Measurements from ENCODE around the gene SPATA13. TPM values are rescaled to one million over a fixed set of nuclear protein-coding genes. Genes with fewer than 3 reads are reported as not detected.
"Not testable (repeated sequence)": the region's sequence is repeated elsewhere in the genome, so short reads cannot be mapped to it uniquely, and the experiment has no call there.

The SPATA13 gene
- total RNA-seq, 6 experiments from 2014 or later = 7.0 to 9.2 (median 8.4) TPM

- no peak for DNase-seq
- H3K9me3 Mint-ChIP-seq = no peaks in the 10 kb centered on the region
- no peak for TF ChIP-seq CTCF (IDR thresholded peaks at IDR 0.05)
- no peak overlapping the region for H3K27ac Mint-ChIP-seq
- no peak overlapping the region for H3K4me3 Mint-ChIP-seq
- H3K27me3 Mint-ChIP-seq (ENCODE audit: insufficient read depth) = peaks cover 23% of the 10 kb centered on the region
- H3K4me1 Mint-ChIP-seq (ENCODE audit: low read depth) = no peaks in the 10 kb centered on the region
- no peaks in the 10 kb centered on the region for H3K36me3 Mint-ChIP-seq (ENCODE audit: low read depth)
Observed at GRCh38 chr13:24323036-24323738, 162.7 kb downstream of the SPATA13 start.

- H3K27ac Mint-ChIP-seq = no peak overlapping the region
- DNase-seq = no peak
- TF ChIP-seq CTCF (IDR thresholded peaks at IDR 0.05) = no peak
- no peak overlapping the region for H3K4me3 Mint-ChIP-seq
- H3K27me3 Mint-ChIP-seq (ENCODE audit: insufficient read depth) = peaks cover 25% of the 10 kb centered on the region
- no peaks in the 10 kb centered on the region for H3K9me3 Mint-ChIP-seq
- H3K4me1 Mint-ChIP-seq (ENCODE audit: low read depth) = no peaks in the 10 kb centered on the region
- H3K36me3 Mint-ChIP-seq (ENCODE audit: low read depth) = no peaks in the 10 kb centered on the region
Observed at GRCh38 chr13:24323739-24324075, 163.2 kb downstream of the SPATA13 start.

- H3K4me3 Mint-ChIP-seq; H3K27ac Mint-ChIP-seq; DNase-seq; H3K4me1 Mint-ChIP-seq (ENCODE audit: low read depth); H3K9me3 Mint-ChIP-seq; H3K36me3 Mint-ChIP-seq (ENCODE audit: low read depth): not testable (repeated sequence)
- peaks cover 16% of the 10 kb centered on the region for H3K27me3 Mint-ChIP-seq (ENCODE audit: insufficient read depth)
Observed at GRCh38 chr13:24327598-24327997, 167.1 kb downstream of the SPATA13 start.

GRCh38 chr13:24328145-24328544 lies 167.6 kb downstream of the SPATA13 start:
- Mint-ChIP-seq H3K27me3 (ENCODE audit: insufficient read depth) (peaks cover 14% of the 10 kb centered on the region), H3K4me1 (ENCODE audit: low read depth) (no peaks in the 10 kb centered on the region), H3K36me3 (ENCODE audit: low read depth) (no peaks in the 10 kb centered on the region), H3K27ac (no peak overlapping the region), H3K4me3 (no peak overlapping the region), H3K9me3 (no peaks in the 10 kb centered on the region)
- no peak for TF ChIP-seq CTCF (IDR thresholded peaks at IDR 0.05)
- DNase-seq = no peak

GRCh38 chr13:24338721-24339120 lies 178.2 kb downstream of the SPATA13 start:
- 0 out of 2 replicates have a peak, but pooled peaks cover 4% of the 10 kb centered on the region for H3K36me3 Mint-ChIP-seq (ENCODE audit: low read depth)
- H3K27me3 Mint-ChIP-seq (ENCODE audit: insufficient read depth) = no peaks in the 10 kb centered on the region; the same call in 1 of the 2 replicates
- TF ChIP-seq CTCF (IDR thresholded peaks at IDR 0.05) = no peak
- peaks cover 7% of the 10 kb centered on the region; the same call in 1 of the 2 replicates for H3K4me1 Mint-ChIP-seq (ENCODE audit: low read depth)
- no peak overlapping the region for H3K27ac Mint-ChIP-seq
- no peak for DNase-seq
- peaks cover 5% of the 10 kb centered on the region; the same call in 1 of the 2 replicates for H3K9me3 Mint-ChIP-seq
- no peak overlapping the region for H3K4me3 Mint-ChIP-seq

GRCh38 chr13:24339937-24340607 lies 179.6 kb downstream of the SPATA13 start:
- H3K27ac Mint-ChIP-seq = no peak overlapping the region
- 0 out of 2 replicates have a peak, but pooled peaks cover 4% of the 10 kb centered on the region for H3K36me3 Mint-ChIP-seq (ENCODE audit: low read depth)
- H3K4me1 Mint-ChIP-seq (ENCODE audit: low read depth) = peaks cover 7% of the 10 kb centered on the region; the same call in 1 of the 2 replicates
- H3K4me3 Mint-ChIP-seq = no peak overlapping the region
- H3K9me3 Mint-ChIP-seq = peaks cover 5% of the 10 kb centered on the region; the same call in 1 of the 2 replicates
- no peak for TF ChIP-seq CTCF (IDR thresholded peaks at IDR 0.05)
- no peak for DNase-seq
- H3K27me3 Mint-ChIP-seq (ENCODE audit: insufficient read depth) = peaks cover 2% of the 10 kb centered on the region
